OCI-LY3 (cell line): ENCODE results near the gene PNPLA2.

Experiments
- EZH2phosphoT487 ChIP-seq: fragments of 200-600 bp; shearing (Covaris generic); IDR thresholded peaks from 2 replicates; pipeline ENCODE4 v1.6.1; 2018; ENCODE audit warnings: antibody characterized with exemption, mixed run types, low read depth
- TF ChIP-seq, protein P1 (sequence below): fragments of 200-600, 300-600 bp; sonication (generic); IDR thresholded peaks from 2 replicates; pipeline ENCODE4 v1.5.1; 2014; ENCODE audit warnings: antibody characterized with exemption, low read length, low read depth

DNA sequence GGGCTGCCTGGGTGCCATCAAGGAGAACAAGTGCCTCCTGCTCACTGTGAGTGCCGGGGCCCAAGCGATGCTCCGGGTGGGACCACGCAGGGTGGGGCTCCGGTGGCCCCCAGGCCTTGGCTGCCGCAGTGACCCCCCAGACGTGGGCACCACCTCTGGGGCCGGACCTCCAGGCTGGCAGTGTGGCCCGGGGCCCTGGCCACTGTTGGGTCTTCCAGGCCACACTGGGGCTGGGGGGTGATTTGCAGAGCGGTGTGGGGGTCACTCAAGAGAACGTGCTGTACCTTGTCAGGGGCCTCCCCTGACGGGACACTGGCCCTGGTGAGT, 43.9 kb downstream of the PNPLA2 start:
- TF ChIP-seq, protein P1, sequence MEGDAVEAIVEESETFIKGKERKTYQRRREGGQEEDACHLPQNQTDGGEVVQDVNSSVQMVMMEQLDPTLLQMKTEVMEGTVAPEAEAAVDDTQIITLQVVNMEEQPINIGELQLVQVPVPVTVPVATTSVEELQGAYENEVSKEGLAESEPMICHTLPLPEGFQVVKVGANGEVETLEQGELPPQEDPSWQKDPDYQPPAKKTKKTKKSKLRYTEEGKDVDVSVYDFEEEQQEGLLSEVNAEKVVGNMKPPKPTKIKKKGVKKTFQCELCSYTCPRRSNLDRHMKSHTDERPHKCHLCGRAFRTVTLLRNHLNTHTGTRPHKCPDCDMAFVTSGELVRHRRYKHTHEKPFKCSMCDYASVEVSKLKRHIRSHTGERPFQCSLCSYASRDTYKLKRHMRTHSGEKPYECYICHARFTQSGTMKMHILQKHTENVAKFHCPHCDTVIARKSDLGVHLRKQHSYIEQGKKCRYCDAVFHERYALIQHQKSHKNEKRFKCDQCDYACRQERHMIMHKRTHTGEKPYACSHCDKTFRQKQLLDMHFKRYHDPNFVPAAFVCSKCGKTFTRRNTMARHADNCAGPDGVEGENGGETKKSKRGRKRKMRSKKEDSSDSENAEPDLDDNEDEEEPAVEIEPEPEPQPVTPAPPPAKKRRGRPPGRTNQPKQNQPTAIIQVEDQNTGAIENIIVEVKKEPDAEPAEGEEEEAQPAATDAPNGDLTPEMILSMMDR = no peak
- no peak for TF ChIP-seq EZH2phosphoT487
